Ishikawa (cell line): ENCODE data around the gene LRBA.

Experiments
- CEBPB ChIP-seq: IDR thresholded peaks from 2 replicates; pipeline ENCODE4 v1.6.1; 2012
- CREB1 ChIP-seq: IDR thresholded peaks from 2 replicates; pipeline ENCODE4 v1.6.1; 2012; ENCODE audit warnings: low read depth
- EGR1 ChIP-seq: IDR thresholded peaks from 2 replicates; pipeline ENCODE4 v1.6.1; 2012
- EP300 ChIP-seq: IDR thresholded peaks from 2 replicates; pipeline ENCODE4 v1.6.1; 2012; ENCODE audit warnings: borderline replicate concordance
- FOXM1 ChIP-seq: IDR thresholded peaks from 2 replicates; pipeline ENCODE4 v1.6.1; 2012; ENCODE audit warnings: low read depth, borderline replicate concordance
- MAX ChIP-seq: IDR thresholded peaks from 2 replicates; pipeline ENCODE4 v1.6.1; 2012
- NFIC ChIP-seq: IDR thresholded peaks from 2 replicates; pipeline ENCODE4 v1.6.1; 2012
- RAD21 ChIP-seq: IDR thresholded peaks from 2 replicates; pipeline ENCODE4 v1.6.1; 2012; ENCODE audit warnings: low read depth
- REST ChIP-seq: IDR thresholded peaks from 2 replicates; pipeline ENCODE4 v1.6.1; 2012; ENCODE audit warnings: low read depth, mild to moderate bottlenecking
- TAF1 ChIP-seq: IDR thresholded peaks from 2 replicates; pipeline ENCODE4 v1.6.1; 2012; ENCODE audit warnings: low read depth, mild to moderate bottlenecking
- TCF12 ChIP-seq: IDR thresholded peaks from 2 replicates; pipeline ENCODE4 v1.6.1; 2012; ENCODE audit warnings: low read depth
- TEAD4 ChIP-seq: IDR thresholded peaks from 2 replicates; pipeline ENCODE4 v1.6.1; 2012
- USF1 ChIP-seq: IDR thresholded peaks from 2 replicates; pipeline ENCODE4 v1.6.1; 2012
- YY1 ChIP-seq: IDR thresholded peaks from 2 replicates; pipeline ENCODE4 v1.6.1; 2012; ENCODE audit warnings: low read depth
- ZBTB7A ChIP-seq: IDR thresholded peaks from 2 replicates; pipeline ENCODE4 v1.6.1; 2012; ENCODE audit warnings: low read depth

Gene LRBA

GRCh38 chr4:150315175-150315574, 699.9 kb downstream of the LRBA start:
- TF ChIP-seq TEAD4 (no peak), EGR1 (no peak), CEBPB (no peak), RAD21 (no peak), REST (no peak), EP300 (no peak), MAX (no peak), USF1 (no peak), YY1 (no peak), FOXM1 (no peak), TAF1 (no peak), ZBTB7A (no peak), CREB1 (no peak), NFIC (no peak), TCF12 (no peak)

- TF ChIP-seq ZBTB7A (no peak), CEBPB (no peak), TEAD4 (no peak), EP300 (no peak), TCF12 (no peak), FOXM1 (no peak), RAD21 (no peak), CREB1 (no peak), USF1 (no peak), TAF1 (no peak), NFIC (no peak), REST (no peak), EGR1 (no peak), YY1 (no peak), MAX (no peak)
These were observed 701.1 kb downstream of the LRBA start for GRCh38 chr4:150314031-150314430.

GRCh38 chr4:150310159-150310895, 704.8 kb downstream of the LRBA start:
- TF ChIP-seq FOXM1 (no peak), TAF1 (no peak), REST (no peak)

- TF ChIP-seq YY1 (no peak), RAD21 (no peak)
These were observed 706.1 kb downstream of the LRBA start for GRCh38 chr4:150308824-150309472.
